ENCODE measurements around the gene ARRDC1.
"Not testable (repeated sequence)": the region's sequence is repeated elsewhere in the genome, so short reads cannot be mapped to it uniquely, and the experiment has no call there.

- TF ChIP-seq, protein P1, sequence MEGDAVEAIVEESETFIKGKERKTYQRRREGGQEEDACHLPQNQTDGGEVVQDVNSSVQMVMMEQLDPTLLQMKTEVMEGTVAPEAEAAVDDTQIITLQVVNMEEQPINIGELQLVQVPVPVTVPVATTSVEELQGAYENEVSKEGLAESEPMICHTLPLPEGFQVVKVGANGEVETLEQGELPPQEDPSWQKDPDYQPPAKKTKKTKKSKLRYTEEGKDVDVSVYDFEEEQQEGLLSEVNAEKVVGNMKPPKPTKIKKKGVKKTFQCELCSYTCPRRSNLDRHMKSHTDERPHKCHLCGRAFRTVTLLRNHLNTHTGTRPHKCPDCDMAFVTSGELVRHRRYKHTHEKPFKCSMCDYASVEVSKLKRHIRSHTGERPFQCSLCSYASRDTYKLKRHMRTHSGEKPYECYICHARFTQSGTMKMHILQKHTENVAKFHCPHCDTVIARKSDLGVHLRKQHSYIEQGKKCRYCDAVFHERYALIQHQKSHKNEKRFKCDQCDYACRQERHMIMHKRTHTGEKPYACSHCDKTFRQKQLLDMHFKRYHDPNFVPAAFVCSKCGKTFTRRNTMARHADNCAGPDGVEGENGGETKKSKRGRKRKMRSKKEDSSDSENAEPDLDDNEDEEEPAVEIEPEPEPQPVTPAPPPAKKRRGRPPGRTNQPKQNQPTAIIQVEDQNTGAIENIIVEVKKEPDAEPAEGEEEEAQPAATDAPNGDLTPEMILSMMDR (conservative IDR thresholded peaks at IDR 0.05; ENCODE audit: low read depth, low read length): not testable (repeated sequence)
- not testable (repeated sequence) for TF ChIP-seq EZH2 (IDR thresholded peaks at IDR 0.05; ENCODE audit: borderline replicate concordance, low read depth, low read length, poor library complexity, severe bottlenecking)
Observed at GRCh38 chr9:137622211-137622610, 16.7 kb downstream of the ARRDC1 start.
